Fibroblast of villous mesenchyme (primary cell): Measurements from ENCODE around the gene LPCAT1. TPM values are rescaled to one million over a fixed set of nuclear protein-coding genes. Genes with fewer than 3 reads are reported as not detected.
"Not testable (repeated sequence)": the region's sequence is repeated elsewhere in the genome, so short reads cannot be mapped to it uniquely, and the experiment has no call there.

ENCODE experiments used
- DNase-seq: peaks from one replicate; pipeline ENCODE4 v3.0.0-alpha.2; 2010; ENCODE audit warnings: low read depth
- H3K4me3 ChIP-seq: 2 replicates; pipeline ENCODE4 v1.5.1; 2011; ENCODE audit warnings: low read depth, mild to moderate bottlenecking, low read length
- total RNA-seq: library from RNA; depleted of rRNA; stranded (reverse); fragments of >200 nt; gene quantifications from 2 replicates; pipeline ENCODE4 v1.2.3, GENCODE V29; 2012
- TF ChIP-seq, protein P1 (sequence below): IDR thresholded peaks from 2 replicates; pipeline ENCODE4 v1.5.1; 2012; ENCODE audit warnings: low read depth, mild to moderate bottlenecking, low read length; ENCODE audit not compliant: insufficient read depth

The LPCAT1 gene
- total RNA-seq, 1 donor = 57.4 TPM

DNA sequence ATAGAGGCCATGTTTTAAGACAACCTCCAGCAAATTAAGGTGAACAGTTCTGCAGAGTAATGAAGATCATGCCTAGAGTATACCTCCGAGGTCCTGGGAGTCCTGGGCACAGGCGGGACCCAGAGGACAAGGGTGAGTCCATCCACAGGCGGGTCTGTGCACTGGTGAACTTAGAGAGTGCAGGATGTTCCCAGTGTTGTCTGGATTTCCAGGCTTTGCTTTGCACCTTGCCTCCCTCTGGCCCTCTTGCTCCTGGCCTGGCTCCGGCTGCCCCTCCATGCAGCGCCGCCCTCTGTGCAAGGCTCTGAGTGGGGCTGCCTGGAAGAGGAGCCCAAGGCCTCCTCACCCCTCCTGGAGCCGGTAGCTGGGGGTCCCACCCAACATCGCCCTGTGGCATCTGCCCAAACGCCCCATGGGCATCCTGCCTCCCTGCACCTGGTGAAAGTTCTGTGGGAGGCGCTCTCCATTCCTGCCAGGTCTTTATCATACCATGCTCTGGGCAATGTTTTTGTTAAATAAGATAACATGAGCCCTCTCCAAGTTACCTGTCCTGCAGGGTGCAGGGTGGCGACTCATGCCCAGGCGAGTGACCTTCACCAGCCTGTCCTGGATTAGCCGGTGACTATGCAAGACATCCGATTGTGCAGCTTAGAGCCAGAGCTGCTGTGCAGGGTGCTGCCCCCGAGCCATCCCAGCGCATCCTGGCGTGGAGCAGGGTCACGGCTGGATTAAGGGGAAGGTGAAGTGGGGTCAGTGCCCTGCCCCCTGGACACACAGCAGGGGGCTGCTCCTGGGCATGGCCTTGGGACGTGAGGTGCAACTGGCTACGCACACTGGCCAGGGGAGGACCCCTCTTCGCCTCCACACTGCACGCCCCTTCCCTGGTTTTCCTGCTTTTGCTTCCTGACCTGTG is 41.3 kb upstream of the LPCAT1 start:
- DNase-seq = no peak
- H3K4me3 ChIP-seq = no peak overlapping the region
- TF ChIP-seq, protein P1, sequence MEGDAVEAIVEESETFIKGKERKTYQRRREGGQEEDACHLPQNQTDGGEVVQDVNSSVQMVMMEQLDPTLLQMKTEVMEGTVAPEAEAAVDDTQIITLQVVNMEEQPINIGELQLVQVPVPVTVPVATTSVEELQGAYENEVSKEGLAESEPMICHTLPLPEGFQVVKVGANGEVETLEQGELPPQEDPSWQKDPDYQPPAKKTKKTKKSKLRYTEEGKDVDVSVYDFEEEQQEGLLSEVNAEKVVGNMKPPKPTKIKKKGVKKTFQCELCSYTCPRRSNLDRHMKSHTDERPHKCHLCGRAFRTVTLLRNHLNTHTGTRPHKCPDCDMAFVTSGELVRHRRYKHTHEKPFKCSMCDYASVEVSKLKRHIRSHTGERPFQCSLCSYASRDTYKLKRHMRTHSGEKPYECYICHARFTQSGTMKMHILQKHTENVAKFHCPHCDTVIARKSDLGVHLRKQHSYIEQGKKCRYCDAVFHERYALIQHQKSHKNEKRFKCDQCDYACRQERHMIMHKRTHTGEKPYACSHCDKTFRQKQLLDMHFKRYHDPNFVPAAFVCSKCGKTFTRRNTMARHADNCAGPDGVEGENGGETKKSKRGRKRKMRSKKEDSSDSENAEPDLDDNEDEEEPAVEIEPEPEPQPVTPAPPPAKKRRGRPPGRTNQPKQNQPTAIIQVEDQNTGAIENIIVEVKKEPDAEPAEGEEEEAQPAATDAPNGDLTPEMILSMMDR = no peak

DNA sequence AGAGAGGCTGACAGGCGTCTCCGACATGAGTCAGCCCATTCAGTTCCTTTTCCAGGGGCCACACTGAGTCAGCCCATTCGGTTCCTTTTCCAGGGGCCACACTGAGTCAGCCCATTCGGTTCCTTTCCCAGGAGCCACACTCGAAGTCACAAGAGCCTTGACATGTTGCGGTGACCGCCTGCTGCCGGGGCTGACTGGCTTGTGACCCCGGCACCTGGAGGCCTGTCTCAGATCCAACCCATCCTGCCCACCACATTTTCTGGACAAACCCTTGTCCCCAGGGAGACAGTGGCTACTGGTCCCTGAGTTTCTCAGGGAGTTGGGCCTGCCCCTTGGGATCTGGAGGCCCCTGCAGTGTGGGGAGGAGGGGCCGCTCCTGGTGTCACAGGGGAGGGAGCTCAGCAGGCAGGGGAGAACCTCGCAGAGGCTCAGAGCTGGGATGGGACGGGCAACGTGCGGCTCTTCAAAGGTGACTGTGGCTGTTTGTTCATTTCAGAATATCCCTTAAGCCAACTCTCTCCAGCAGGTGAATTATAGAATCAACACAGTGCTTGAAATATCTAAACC is 40.5 kb upstream of the LPCAT1 start:
- no peak for DNase-seq

DNA sequence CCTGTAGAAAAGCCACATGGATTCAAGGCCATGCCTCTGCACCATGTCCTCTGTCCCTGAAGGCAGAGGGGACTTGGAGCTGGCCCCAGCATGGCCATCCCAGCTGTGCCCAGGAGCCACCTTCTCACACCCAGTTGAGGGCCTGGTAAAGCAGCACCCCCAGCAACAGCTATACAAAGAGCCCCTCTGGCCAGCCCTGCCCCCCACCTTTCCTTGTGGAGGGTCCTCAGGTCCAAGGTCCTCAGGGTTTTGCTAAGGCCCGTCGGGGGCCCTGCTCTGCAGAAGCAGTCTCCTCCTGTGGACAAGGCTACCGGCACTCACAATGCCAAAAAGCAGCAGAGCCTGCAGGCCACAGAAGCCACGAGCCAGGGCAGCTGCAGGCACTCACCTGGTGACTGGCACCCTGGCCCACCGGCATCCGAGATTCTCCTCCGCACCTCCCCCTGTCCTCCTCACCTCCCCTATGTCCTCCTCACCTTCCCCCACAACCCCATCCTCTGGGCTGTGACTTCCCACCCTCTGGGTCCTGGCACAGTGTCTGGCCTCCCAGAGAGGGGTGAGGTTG is 39.9 kb upstream of the LPCAT1 start:
- DNase-seq = no peak
- no peak overlapping the region for H3K4me3 ChIP-seq
- TF ChIP-seq, protein P1 = no peak

More for the DNA sequence above, 40.5 kb upstream of the LPCAT1 start:
- H3K4me3 ChIP-seq = no peak overlapping the region
- TF ChIP-seq, protein P1 = no peak

DNA sequence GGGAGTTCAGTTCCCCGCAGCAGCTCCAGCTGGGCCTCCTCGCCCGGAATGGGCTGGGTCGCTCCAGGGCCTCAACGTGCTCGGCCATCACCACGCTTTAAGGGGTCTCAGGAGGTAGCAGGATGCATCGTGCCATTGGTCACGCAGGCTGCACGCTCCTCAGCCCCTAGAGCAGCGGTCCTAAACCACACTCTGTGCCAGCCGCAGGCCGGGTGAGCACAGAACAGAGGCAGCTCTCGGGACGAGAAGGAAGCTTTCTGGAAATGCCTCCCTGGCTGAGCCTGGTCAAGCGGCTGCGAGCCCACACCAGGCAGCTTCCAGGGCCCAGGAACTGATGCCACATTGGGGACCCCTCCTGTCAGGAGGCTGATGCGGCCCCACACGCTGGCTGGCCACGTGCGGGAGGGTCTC is 39.3 kb upstream of the LPCAT1 start:
- DNase-seq = no peak
- TF ChIP-seq, protein P1 = no peak
- no peak overlapping the region for H3K4me3 ChIP-seq

DNA sequence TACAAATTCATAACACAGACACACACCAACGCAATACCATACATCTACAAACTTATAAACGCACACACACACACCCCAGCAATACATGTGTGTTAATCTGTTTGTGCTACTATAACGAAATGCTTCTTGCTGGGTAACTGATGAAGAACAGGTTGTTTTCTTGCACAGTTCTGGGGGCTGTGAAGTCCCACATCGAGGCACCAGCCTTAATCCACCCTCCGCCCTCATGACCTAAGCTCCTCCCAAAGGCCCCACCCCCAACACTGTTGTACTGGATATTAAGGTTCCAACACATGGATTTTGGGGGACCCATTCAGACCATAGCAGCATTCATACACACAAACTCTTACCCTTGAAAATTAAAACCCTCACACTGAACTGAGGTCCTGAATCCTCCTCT is 38.8 kb upstream of the LPCAT1 start:
- TF ChIP-seq, protein P1 = no peak
- H3K4me3 ChIP-seq = no peak overlapping the region
- no peak for DNase-seq

DNA sequence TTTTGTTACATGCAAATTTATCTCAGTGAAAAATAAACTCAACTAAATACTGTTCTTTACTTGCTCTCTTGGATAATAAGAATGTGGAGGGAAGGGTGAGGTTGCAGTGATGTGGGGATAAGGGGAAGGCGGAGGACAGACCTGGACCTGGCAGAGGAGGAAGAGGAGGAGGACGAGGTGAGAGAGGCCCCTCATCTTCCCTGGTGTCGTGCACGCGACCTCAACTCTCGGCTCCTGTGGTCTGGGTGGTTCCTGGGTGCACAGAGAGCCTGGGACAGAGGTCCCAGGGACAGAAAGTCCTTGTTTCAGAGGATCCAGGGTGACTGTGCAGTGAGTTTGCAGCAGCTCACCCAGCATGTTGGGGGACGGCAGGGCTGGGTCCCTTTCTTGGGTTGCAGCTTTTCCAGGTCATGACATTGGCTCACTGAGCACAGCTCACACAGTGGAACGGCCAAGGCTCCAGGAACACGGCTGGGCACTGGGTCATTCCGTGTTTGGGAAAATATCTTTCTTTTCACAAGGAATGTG is 37.7 kb upstream of the LPCAT1 start:
- no peak overlapping the region for H3K4me3 ChIP-seq
- TF ChIP-seq, protein P1 = no peak
- DNase-seq = no peak

DNA sequence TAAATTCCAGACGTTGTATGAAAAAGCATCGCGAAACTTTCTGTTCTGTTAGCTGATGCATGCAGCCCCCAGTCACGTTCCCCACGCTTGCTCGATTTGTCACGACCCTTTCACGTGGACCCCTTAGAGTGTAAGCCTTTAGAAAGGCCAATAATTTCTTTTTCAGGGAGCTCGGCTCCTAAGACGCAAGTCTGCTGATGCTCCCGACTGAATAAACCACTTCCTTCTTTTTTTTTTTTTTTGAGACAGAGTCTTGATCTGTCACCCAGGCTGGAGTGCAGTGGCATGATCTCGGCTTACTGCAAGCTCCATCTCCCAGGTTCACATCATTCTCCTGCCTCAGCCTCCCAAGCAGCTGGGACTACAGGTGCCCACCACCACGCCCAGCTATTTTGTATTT is 36.7 kb upstream of the LPCAT1 start:
- H3K4me3 ChIP-seq, DNase-seq: not testable (repeated sequence)
